HepG2 (cell line): ENCODE results near the gene TCF25. TPM values are rescaled to one million over a fixed set of nuclear protein-coding genes. Genes with fewer than 3 reads are reported as not detected.

Experiments
- ARID2 ChIP-seq: sonication (generic); formaldehyde crosslinking; IDR thresholded peaks from 2 replicates; pipeline ENCODE4 v1.8.1; 2022; ENCODE audit warnings: mild to moderate bottlenecking, missing genetic modification reagents, borderline replicate concordance
- CREB3 ChIP-seq: sonication (generic); formaldehyde crosslinking; IDR thresholded peaks from 2 replicates; pipeline ENCODE4 v1.5.0; 2020; ENCODE audit warnings: missing genetic modification reagents
- DMAP1 ChIP-seq: IDR thresholded peaks from 2 replicates; pipeline ENCODE4 v1.6.1; 2016
- GMEB1 ChIP-seq: sonication (generic); formaldehyde crosslinking; IDR thresholded peaks from 2 replicates; pipeline ENCODE4 v1.5.1; 2020; ENCODE audit warnings: missing genetic modification reagents, mild to moderate bottlenecking, borderline replicate concordance
- MLXIP ChIP-seq: sonication (generic); formaldehyde crosslinking; IDR thresholded peaks from 2 replicates; pipeline ENCODE4 v1.9.0; 2021; ENCODE audit warnings: missing genetic modification reagents, borderline replicate concordance
- MNT ChIP-seq: fragments of 450-650 bp; IDR thresholded peaks from 2 replicates; pipeline ENCODE4 v1.6.1; 2016
- MXD4 ChIP-seq: IDR thresholded peaks from 2 replicates; pipeline ENCODE4 v1.6.1; 2016; ENCODE audit warnings: mild to moderate bottlenecking, missing biosample characterization, missing genetic modification reagents
- PBX2 ChIP-seq: IDR thresholded peaks from 2 replicates; pipeline ENCODE4 v1.6.1; 2016; ENCODE audit warnings: control low read depth
- POLR2AphosphoS5 ChIP-seq: IDR thresholded peaks from 2 replicates; pipeline ENCODE4 v1.6.1; 2012; ENCODE audit warnings: low read depth, low read length
- REL ChIP-seq: sonication (generic); formaldehyde crosslinking; conservative IDR thresholded peaks from 2 replicates; pipeline ENCODE4 v1.8.0; 2022; ENCODE audit warnings: mild to moderate bottlenecking, missing genetic modification reagents, moderate library complexity
- SMAD1 ChIP-seq: sonication (generic); formaldehyde crosslinking; IDR thresholded peaks from 2 replicates; pipeline ENCODE4 v1.4.0; 2020; ENCODE audit warnings: missing genetic modification reagents, low read depth, mild to moderate bottlenecking, borderline replicate concordance
- SMARCE1 ChIP-seq: fragments of 450-650 bp; IDR thresholded peaks from 2 replicates; pipeline ENCODE4 v1.6.1; 2017; ENCODE audit warnings: borderline replicate concordance
- SP5 ChIP-seq: IDR thresholded peaks from 2 replicates; pipeline ENCODE4 v1.6.1; 2016; ENCODE audit warnings: low read depth, borderline replicate concordance
- SUZ12 ChIP-seq: fragments of 150-350 bp; IDR thresholded peaks from 2 replicates; pipeline ENCODE4 v1.6.1; 2014; ENCODE audit warnings: low read depth, low read length
- ZBTB39 ChIP-seq: sonication (generic); formaldehyde crosslinking; IDR thresholded peaks from 2 replicates; pipeline ENCODE4 v1.5.0; 2020; ENCODE audit warnings: missing genetic modification reagents
- ZMYM4 ChIP-seq: sonication (generic); formaldehyde crosslinking; IDR thresholded peaks from 2 replicates; pipeline ENCODE4 v1.8.1; 2023; ENCODE audit warnings: mild to moderate bottlenecking, missing genetic modification reagents
- ZNF556 ChIP-seq: sonication (generic); formaldehyde crosslinking; IDR thresholded peaks from 2 replicates; pipeline ENCODE4 v1.4.0; 2020; ENCODE audit warnings: mild to moderate bottlenecking, missing genetic modification reagents, borderline replicate concordance
- ZNF776 ChIP-seq: sonication (generic); formaldehyde crosslinking; IDR thresholded peaks from 2 replicates; pipeline ENCODE4 v1.4.0; 2020; ENCODE audit warnings: mild to moderate bottlenecking, missing genetic modification reagents
- polyA plus RNA-seq, 8 experiments: library from polyadenylated mRNA; depleted of rRNA in 3 of 8; stranded (reverse) in 7 of 8; unstranded in 1 of 8; fragments of >200 nt; fragmentation: Illumina TruSeq in 4 of 8; extraction: Trizol in 4 of 8; gene quantifications; 2 replicates each; pipeline versions ENCODE4 v1.2.1 to v1.2.3, GENCODE V29; 2011 to 2016; ENCODE audit warnings: low read depth in 4 of 8, missing spikeins in 1 of 8, mixed read lengths in 1 of 8; ENCODE audit not compliant: insufficient read depth in 1 of 8
- total RNA-seq, 5 experiments: library from RNA; depleted of rRNA; stranded (reverse); fragments of >200 nt; fragmentation: Illumina TruSeq; extraction: Trizol; gene quantifications; 2 replicates each; pipeline ENCODE4 v1.2.3, GENCODE V29; 2016; ENCODE audit warnings: low read depth in 1 of 5

Gene TCF25
- total and polyA plus RNA-seq, 2 of the 13 experiments (the other 11 are each of a cell fraction or from before 2014, with no cell fraction given): 138 to 206 TPM

GRCh38 chr16:89915303-89916232 is 42.2 kb downstream of the TCF25 start (continued):
- peak; percentile 72 for TF ChIP-seq GMEB1 (CRISPR knock-in tag)
- peak; percentile 41; the same call in 1 of the 2 replicates for TF ChIP-seq MXD4 (CRISPR knock-in tag)
- TF ChIP-seq ZMYM4 (CRISPR knock-in tag): peak; percentile 65
- TF ChIP-seq POLR2AphosphoS5: no peak; the same call in 1 of the 2 replicates
- TF ChIP-seq ARID2: 0 out of 2 replicates have a peak, but pooled peaks have one; percentile 55
- peak; percentile 93 for TF ChIP-seq ZNF776 (CRISPR knock-in tag)
- TF ChIP-seq DMAP1 (CRISPR knock-in tag): peak; percentile 62; the same call in 1 of the 2 replicates
- TF ChIP-seq CREB3: peak; percentile 96
- peak; percentile 61; the same call in 1 of the 2 replicates for TF ChIP-seq SP5 (CRISPR knock-in tag)
- no peak for TF ChIP-seq SMARCE1
- TF ChIP-seq REL (CRISPR knock-in tag): peak; percentile 64; the same call in 1 of the 2 replicates
- peak; percentile 98; the same call in 1 of the 2 replicates for TF ChIP-seq SMAD1
- TF ChIP-seq SUZ12: no peak
- peak; percentile 47; the same call in 1 of the 2 replicates for TF ChIP-seq ZNF556
- no peak for TF ChIP-seq PBX2 (CRISPR knock-in tag)
- no peak for TF ChIP-seq MLXIP (CRISPR knock-in tag)
- TF ChIP-seq MNT: no peak
- no peak; the same call in 1 of the 2 replicates for TF ChIP-seq ZBTB39
